HG03432 (cell line): Measurements from ENCODE around the gene ADGRL4.
"Not testable (repeated sequence)": the region's sequence is repeated elsewhere in the genome, so short reads cannot be mapped to it uniquely, and the experiment has no call there.

Source experiments
- ATAC-seq: cut with Tn5 transposase; IDR thresholded peaks from one replicate; pipeline ENCODE4 v1.9.1; 2021; ENCODE audit warnings: mild to moderate bottlenecking, moderate library complexity; ENCODE audit not compliant: unreplicated experiment

Gene ADGRL4

DNA sequence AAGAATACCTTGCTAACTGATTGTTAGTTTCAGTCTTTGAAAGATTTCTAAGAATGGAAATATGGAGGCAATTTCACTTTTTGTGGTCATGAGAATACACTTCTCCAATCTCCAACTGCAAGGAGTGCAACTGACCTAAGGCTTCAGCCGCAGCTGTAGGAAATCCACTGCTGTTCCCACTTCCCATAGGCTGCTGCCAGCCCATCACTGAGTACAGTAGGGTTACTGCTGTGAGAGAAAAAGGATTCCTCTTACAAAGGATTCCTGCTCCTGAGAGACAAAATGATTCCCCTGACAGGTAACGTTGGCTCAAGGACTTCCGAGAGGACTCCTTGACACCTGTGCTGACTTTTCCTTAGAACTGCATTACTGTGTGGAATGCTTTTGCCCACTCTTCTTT is 87.4 kb downstream of the ADGRL4 start:
- no peak for ATAC-seq

DNA sequence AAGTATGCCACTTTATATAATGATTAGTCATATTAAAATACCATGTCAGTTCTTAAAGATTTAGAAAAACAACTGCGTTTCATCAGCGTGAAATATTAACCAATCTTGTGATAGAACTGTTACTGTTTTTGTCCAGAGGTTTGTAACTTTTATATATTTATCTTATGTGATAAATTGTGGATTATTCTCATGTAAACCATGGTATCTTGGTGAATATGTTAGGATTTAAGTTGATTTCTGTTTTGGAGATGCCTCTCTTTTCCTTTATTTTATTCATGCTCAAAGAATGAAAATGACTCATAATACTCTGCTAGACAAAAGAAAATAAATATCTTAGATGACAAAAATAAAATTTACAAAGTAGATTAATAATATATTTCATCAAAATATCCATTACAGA is 88.4 kb downstream of the ADGRL4 start:
- ATAC-seq: no peak

DNA sequence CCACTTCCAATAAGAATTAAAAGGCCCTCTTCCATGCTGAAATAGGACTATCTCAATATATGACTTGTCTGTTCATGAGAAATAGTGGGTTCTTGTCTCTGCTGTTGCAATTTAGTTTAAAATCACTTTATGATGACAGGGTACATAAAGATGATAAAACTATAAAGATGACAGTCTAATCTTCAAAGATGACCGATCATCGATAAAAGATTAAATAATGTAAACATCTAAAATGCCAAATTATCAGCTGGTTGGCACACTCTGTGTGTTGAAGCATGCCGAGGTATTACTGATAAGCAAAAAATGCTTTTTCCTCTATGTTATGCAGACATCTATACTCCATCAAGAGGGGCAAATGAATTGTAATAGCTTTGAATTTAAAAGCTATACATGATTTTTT is 89.5 kb downstream of the ADGRL4 start:
- no peak for ATAC-seq

DNA sequence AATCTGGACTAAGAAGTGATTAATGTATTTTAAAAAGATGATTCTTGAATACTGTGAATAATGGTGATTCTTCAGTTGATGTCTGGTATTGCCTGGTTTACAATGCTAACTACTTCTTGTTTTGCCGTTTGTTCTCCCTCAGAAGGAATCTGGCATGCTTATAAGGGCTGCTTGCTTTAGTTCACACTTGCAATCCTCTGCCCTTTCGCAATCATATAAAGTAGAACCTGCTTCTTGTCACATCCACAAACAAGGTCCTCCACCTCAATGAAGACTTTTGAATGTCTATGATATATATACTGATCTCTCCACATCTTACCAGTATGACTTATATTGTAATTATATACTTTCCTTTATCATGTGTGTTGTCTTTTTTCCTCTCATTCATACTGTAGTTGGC is 92.6 kb downstream of the ADGRL4 start:
- no peak for ATAC-seq

DNA sequence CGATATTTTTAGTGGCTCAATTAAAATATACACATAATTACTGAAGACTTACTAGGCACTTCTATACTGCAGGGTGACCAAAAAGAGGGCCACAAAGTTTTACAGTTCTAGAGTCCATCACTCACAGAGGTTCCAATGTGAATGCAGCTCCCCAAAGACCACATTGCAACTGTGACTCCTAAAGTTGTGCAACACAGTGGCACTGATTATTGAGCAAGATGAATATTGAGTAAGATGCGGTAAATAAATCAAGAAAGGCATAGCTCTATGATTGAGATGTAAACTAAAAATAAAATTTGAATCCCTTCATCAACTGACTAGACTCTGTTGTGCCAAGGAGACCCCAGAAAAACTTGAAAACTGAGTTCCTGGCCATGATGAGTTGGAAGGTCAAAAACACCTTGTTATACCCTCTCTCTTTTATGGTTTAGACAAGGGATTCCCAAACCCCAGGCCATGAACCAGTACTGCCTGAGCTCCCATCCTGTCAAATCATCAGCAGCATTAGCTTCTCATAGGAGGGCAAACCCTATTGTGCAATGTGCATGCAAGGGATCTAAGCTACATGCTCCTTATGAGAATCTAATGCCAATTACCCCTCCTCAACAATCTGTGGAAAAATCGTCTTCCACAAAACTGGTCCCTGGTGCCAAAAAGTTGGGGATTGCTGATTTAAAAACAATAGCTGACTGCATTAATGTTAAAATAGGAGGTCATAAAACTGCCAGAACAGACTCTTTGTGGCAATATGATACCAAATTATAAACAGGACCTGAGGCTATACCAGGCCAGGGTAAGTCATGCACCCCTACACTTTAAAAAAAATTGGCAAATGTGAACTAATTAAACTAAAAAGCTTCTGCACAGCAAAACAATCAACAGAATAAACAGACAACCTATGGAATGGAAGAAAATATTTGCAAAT is 94.3 kb downstream of the ADGRL4 start:
- no peak for ATAC-seq

DNA sequence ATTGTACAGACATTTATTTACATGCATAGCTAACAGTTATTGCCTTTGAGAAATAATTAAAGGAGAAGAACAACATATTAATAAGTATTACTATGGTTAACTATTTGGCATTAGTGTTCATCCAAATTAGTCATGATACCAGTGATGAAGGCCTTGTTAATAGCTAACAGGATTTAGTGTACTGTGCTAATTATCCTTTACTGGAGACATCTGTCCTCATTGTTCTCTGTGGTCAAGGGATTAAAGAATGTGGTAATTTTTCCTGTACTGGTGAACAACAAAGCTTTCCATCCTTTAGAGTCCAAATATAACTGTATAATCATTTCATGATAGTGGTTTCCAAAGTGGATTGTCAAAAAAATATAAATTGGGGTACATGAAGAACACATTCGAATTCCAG is 103.9 kb downstream of the ADGRL4 start:
- ATAC-seq: no peak

DNA sequence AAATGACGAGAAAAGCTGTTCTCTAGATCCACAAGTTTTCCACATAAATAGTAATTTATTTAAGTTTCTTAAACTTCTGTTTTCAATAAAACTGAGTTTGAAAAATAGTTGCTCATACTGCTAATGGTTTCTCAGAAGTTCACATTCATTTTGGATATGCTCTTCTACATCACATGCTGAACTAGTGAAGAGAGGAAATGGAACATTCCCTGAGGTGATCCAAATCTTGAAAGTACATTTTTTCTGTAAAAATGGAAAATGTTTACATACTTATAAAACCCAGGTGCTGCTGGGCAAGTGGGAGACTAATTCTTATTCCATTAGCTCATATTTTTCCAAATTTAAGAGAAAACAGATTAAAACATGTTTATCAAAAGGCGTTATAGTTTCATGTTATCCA is 111.7 kb downstream of the ADGRL4 start:
- no peak for ATAC-seq

DNA sequence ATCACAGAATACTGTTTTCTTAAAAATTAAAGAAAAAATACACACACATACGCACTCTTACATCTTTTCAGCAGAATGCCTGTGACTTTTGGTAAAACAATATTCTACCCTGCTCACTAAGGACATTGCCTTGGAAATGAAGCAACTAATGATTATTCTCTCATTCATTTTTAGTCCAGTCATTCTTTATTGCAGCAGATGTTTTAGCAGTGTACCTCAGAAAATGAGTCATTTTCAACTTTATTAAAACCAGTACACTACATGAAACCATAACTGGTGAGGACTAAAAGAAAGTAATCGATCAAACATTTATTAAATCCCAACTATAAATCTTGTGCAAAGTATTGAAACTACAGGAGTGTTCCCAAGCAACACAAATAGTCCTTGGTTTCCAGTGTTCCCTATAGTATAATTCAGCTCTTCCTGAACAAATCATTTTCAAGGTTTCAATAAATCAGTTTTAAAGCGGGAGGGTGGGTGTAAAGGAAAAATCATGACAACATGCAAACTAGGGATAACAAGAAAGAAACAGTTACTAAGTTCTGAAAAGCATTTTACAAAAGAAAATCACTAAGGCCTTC is 114.2 kb downstream of the ADGRL4 start:
- no peak for ATAC-seq

DNA sequence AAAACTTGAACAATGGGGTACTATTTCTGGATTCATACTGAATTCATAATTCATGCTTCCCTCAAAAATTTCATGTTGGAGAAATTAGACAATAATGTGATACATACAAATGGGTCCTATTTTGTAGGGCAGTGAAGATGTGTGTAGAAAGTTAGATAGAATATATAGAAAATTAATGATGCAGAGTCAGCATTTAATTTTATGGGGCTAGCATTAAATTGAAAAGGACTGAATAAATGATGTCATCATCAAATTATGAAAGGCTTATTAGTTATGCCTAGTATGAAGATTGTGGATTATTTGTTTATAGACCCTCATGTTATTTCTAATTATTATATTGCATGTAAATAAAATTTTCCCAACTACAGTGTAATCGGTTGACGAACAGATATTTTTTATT is 119.1 kb downstream of the ADGRL4 start:
- ATAC-seq: no peak

DNA sequence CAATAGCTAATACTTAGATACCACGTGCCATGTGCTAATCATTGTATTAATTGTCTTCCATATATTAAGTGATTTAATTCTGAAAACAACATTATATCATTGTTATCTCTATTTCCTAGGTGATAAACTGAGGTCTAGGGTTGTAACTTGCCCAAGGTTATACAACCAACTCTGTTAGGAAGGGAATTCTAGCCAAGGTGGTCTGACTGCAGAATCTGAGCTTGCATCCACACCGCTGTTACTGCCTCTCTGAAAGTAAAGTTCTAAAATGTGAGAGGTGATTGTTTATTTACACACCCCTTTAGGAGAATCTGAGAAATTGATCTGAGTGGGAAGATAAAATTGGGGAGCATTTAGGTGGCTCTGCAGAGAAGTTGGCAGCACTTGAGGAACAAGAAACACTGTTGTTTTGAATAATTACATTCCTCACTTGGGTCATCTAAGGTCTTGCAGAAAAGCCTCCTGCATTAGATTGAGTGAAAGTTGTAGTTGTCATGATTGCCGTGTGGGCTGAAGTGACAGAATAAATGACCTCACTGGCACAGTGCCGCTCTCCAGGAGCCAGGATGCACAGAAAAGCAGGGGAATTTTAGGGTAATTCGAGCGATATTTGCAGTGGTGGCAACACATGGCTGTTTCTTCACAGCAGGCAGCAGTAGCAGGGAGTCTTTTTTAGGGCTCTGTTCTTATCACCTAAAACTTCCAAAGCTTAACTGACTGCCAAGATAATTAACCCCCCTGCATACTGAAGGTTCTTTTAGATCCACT is 121.7 kb downstream of the ADGRL4 start:
- no peak for ATAC-seq

DNA sequence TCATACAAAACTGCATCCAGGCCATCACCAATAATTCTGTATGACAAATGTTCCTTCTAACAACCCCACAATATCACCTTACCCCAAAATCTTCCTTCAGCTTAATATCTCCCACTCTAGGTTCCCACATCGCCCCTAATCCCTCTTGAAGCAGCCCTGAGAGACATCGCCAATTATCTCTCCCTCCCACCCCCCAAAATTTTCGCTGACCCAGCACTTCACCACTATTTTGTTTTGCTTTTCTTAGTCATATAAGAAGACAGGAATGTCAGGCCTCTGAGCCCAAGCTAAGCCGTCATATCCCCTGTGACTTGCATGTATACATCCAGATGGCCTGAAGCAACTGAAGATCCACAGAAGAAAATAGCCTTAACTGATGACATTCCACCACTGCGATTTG is 126.3 kb downstream of the ADGRL4 start:
- ATAC-seq: no peak

DNA sequence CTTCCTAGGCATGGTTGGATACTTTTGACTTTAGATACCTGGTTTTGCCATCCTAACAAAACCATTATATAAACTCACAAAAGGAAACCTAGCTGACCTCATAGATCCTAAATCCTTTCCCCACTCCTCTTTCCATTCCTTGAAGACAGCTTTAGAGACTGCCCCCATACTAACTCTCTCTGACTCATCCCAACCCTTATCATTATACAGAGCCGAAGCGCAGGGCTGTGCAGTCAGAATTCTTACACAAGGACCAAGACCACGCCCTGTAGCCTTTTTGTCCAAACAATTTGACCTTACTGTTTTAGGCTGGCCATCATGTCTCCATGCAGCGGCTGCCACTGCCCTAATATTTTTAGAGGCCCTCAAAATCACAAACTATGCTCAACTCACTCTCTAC is 130.5 kb downstream of the ADGRL4 start:
- not testable (repeated sequence) for ATAC-seq

DNA sequence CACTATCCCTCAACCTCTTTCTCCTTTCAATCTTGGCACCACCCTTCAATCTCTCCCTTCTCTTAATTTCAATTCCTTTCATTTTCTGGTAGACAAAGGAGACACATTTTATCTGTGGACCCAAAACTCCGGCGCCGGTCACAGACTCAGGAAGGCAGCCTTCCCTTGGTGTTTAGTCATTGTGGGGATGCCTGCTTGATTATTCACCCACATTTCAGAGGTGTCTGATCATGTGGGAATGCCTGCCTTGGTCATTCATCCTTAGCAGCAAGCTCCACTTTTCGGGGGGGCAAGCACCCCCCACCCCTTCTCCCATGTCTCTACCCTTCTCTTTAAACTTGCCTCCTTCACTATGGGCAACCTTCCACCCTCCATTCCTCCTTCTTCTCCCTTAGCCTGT is 133.7 kb downstream of the ADGRL4 start:
- ATAC-seq: not testable (repeated sequence)

DNA sequence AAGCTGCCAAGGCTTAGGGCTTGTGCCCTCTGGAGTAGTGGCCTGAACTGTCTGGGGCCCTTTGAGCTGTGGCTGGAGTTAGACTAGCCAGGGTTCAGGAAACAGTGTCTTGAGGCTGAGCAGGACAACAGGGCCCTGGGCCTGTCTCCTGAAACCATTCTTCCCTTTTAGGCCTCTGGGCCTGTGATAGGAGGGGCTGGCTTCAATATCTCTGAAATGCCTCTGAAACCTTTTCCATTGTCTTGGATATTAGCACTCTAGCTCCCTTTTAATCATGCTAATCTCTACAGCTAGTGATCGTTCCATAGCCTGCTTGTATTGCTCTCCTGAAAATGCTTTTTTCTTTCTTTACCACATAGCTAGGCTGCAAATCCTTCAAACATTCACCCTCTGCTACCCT is 135.3 kb downstream of the ADGRL4 start:
- no peak for ATAC-seq

DNA sequence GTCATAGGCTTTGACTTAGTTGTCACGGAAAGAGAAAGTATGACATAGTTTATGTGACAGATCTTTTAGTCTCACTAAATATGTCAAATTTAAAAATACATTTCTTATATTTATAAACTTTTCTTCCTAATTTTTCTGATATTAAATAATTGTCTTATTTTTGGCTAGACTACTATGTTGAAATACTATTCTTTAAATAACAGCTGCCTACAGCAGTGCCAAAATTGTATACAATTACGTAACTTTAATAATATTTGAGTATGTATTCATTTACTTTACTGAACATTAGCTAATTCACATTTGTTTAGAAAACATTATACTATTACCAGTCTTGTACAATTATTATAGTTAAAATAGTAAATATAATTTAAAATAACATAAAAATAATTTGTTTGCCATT is 137.4 kb downstream of the ADGRL4 start:
- ATAC-seq: no peak

DNA sequence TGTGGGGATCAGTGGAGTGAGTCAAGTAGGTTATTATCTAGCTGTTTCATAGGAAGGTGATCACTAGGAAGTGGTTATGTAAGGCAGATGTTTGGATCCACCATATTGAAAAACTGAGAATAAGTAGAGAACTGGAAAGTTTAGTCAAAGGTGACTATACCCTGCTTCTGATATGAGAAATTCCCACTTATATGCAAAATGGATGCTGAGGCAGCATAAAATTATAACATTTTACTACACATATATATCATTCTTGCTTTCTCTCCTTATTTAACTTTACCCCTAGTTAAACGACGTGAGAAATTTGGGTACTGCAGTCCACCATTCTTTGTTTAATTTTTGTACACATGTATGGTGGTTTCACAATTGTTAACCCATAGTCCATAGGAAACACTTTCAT is 142.4 kb downstream of the ADGRL4 start:
- no peak for ATAC-seq

DNA sequence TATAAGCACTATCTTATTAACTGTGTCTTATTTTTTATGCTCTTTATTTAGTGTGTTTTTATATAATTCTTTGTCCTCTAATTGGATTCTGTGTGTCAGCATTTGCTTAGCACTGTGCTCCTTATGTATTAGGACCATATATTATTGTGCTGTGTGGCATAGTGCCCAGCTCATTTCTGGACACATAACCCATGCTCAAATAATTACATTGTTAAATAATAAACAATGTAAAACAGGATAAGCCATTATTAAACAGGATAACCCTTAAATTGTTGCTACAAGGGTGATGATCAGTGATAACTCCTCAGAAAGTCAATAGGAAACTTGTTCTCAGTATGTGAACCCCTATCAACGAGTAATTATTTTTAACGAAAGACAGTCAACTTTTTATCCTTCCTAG is 150.4 kb downstream of the ADGRL4 start:
- ATAC-seq: no peak

DNA sequence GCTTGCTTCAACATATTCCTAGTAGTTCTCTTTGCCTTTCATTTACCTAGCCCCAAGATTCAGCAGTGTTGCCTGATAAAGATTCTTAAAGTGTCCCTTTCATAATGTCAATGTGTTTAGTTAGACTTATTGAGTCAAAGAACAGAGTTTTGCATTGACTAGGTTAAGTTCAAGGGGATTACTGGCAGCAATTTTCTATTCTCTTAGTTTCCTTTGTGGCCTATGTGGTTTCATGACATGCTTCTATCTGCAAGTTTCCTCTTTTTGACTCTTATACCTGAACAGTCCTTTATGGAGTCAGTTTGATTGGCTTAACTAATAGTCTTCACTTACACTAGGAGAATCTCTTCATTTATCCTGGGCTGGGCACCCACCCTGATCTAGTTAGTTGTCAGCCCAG is 151.3 kb downstream of the ADGRL4 start:
- peak; percentile 95 for ATAC-seq

DNA sequence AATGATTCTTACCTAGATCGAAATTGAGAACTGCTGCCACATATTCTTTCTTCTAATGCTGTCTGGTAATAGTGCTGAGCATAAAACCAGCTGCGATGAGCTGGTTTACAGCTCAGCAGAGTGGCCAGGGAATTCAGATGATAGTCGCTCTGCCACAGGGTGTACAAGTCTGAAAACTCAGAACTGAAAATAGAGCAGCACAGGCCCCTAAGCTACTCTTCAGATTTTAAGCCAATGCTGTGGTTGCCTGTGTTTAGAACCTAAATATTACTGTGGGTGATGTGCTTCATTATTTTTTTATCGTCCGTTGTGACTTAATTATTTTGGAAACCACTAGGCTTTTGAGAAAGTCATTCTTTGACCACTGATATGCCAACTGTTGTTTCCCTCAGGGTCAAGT is 152.0 kb downstream of the ADGRL4 start:
- ATAC-seq: peak; percentile 12

DNA sequence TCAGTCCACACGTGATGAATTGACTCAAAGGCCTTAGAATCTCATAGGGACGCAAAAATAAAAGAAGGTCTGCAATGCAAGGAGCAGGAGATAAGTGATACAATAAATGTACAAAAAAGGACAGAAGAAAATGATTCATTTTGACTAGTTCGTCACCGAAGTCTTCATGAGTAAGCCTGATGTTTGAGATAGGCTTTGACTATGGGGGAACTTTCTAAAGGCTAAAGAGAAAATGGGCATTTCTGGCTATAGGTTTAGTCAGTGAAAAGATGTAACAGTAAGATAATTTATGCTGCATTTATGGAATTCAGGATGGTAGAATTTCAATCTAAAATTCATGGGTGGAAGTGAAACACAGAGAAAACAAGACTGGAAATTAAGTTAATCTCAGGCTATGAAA is 163.0 kb downstream of the ADGRL4 start:
- no peak for ATAC-seq

DNA sequence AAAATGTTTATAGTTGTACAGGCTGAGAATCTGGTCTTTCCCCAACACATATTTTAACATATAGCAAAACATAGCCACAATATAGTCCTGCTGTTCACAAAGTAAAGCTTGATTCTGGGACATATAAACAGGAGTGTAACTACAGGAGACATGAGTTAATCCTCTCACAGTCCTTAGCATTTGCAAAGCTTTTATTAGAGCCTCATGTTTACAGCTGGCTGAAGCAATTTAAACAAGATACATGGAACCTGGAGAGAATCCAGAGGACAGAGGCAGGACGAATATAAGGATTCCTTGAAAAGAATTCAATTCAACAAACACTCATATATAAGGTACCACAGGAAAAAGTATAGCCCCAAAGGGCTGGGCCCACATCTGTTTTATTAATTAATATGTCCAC is 163.4 kb downstream of the ADGRL4 start:
- ATAC-seq: no peak
